ENCODE results near the gene IQSEC1. TPM values are rescaled to one million over a fixed set of nuclear protein-coding genes. Genes with fewer than 3 reads are reported as not detected.

Gene IQSEC1
- total and polyA plus RNA-seq, 10 of the 15 experiments (the other 5 are each of a cell fraction or from before 2014, with no cell fraction given), result 0.92 to 55.2 (median 8.5) TPM

GRCh38 chr3:13064159-13064868 lies 8.9 kb downstream of the IQSEC1 start (continued):
- TF ChIP-seq ELK1 (IDR thresholded peaks at IDR 0.05; ENCODE audit: low read depth, low read length), result no peak
- TF ChIP-seq EGR1 (IDR thresholded peaks at IDR 0.05; ENCODE audit: borderline replicate concordance in 1 of 2, low read depth in 2 of 2, low read length in 2 of 2), result no peak

GRCh38 chr3:13063225-13063624 lies 10.0 kb downstream of the IQSEC1 start:
- no peaks in the 10 kb centered on the region for H4K20me1 ChIP-seq (ENCODE audit: control insufficient read depth, insufficient read depth)
- TF ChIP-seq USF1 (IDR thresholded peaks at IDR 0.05; ENCODE audit: borderline replicate concordance, extremely low read length, insufficient read depth, low read depth, low read length), result no peak
- no peak for TF ChIP-seq ATF7 (IDR thresholded peaks at IDR 0.05; ENCODE audit: low read depth)
- TF ChIP-seq NR2C2 (IDR thresholded peaks at IDR 0.05; ENCODE audit: borderline replicate concordance, control insufficient read depth, insufficient read length, low read depth), result no peak
- TF ChIP-seq SREBF1 (IDR thresholded peaks at IDR 0.05; ENCODE audit: low read length), result no peak
- H3K4me2 ChIP-seq (ENCODE audit: control insufficient read depth, insufficient read depth), result no peak overlapping the region
- FAIRE-seq (no peak), ATAC-seq (no peak), DNase-seq (ENCODE audit: low read depth, low spot score) (no peak)
- peaks cover 21% of the 10 kb centered on the region for H3K79me2 ChIP-seq (ENCODE audit: control insufficient read depth, insufficient read depth, low read length)
- no peak overlapping the region for H2AFZ ChIP-seq (ENCODE audit: control insufficient read depth, low read depth, low read length)
- RAD21 ChIA-PET (ENCODE audit: unreplicated experiment), result no interaction called here
- in situ Hi-C loops (cut with MboI), result no loop called here
- no peak overlapping the region for H3K9ac ChIP-seq (ENCODE audit: control insufficient read depth, insufficient read depth, low read length)
- no peaks in the 10 kb centered on the region for H3K9me3 ChIP-seq (replicated peaks; ENCODE audit: control insufficient read depth, insufficient read depth, low read length)
- BruUV-seq (replicated peaks), result no TSS peak
- intact Hi-C loops (cut with micrococcal nuclease; ENCODE audit: unreplicated experiment), result no loop called here
- H3K27ac ChIP-seq (ENCODE audit: control insufficient read depth, insufficient read depth), result no peak overlapping the region
- no peaks in the 10 kb centered on the region for H3K36me3 ChIP-seq (ENCODE audit: control insufficient read depth in 2 of 2, insufficient read depth in 2 of 2, low read length in 1 of 2)
- H3K4me1 ChIP-seq (ENCODE audit: control insufficient read depth, insufficient read depth, low read length), result peaks cover 13% of the 10 kb centered on the region
- H3K27me3 ChIP-seq (replicated peaks in 1 of 2; ENCODE audit: control insufficient read depth in 2 of 2, insufficient read depth in 2 of 2, low read length in 1 of 2), result no peaks in the 10 kb centered on the region
- 38% methylated on average over 3 of the region's 3 CpGs for WGBS (ENCODE audit: insufficient coverage, insufficient replicate concordance, low lambda C conversion rate, missing lambda C conversion rate)
- H3K4me3 ChIP-seq, result no peak overlapping the region
- SMC1A ChIA-PET (ENCODE audit: uncharacterized antibody, unreplicated experiment), result interaction anchor here (1.8 to 1.9 kb wide), 2 partner anchors 16 to 24 kb away, joined by 3 to 6 read pairs; no protein-coding TSS in a partner anchor
- POLR2A ChIA-PET, result no interaction called here
- CTCF ChIA-PET, result interaction anchor here (0.9 kb wide), 1 partner anchor 82 kb away, joined by 3 read pairs; no protein-coding TSS in a partner anchor

Data from GM12878 (cell line).